Mesenchymal stem cell (in vitro differentiated cells and primary cell): ENCODE results near the gene AMZ1.
"Not testable (repeated sequence)": the region's sequence is repeated elsewhere in the genome, so short reads cannot be mapped to it uniquely, and the experiment has no call there.

Experiments used
- DNase-seq: peaks from one replicate; pipeline ENCODE4 v3.0.0-alpha.2; 2013
- H2AFZ ChIP-seq: one replicate; pipeline ENCODE4 v1.6.1; 2013; ENCODE audit warnings: low read depth, mild to moderate bottlenecking, control low read depth, inconsistent platforms, low read length, moderate library complexity
- H2AK5ac ChIP-seq: 2 replicates; pipeline ENCODE4 v1.6.1; 2013; ENCODE audit warnings: low read length, moderate library complexity, mild to moderate bottlenecking, inconsistent platforms; ENCODE audit not compliant: severe bottlenecking
- H2BK120ac ChIP-seq: one replicate; pipeline ENCODE4 v1.6.1; 2013; ENCODE audit warnings: low read depth, mild to moderate bottlenecking, inconsistent platforms, low read length, moderate library complexity
- H2BK12ac ChIP-seq, 2 experiments: one replicate each; pipeline ENCODE4 v1.6.1; 2013; ENCODE audit warnings: inconsistent platforms in 2 of 2, low read length in 2 of 2, mild to moderate bottlenecking in 2 of 2, moderate library complexity in 2 of 2, control low read depth in 1 of 2
- H2BK15ac ChIP-seq: one replicate; pipeline ENCODE4 v1.6.1; 2013; ENCODE audit warnings: mild to moderate bottlenecking, low read depth, inconsistent platforms; ENCODE audit not compliant: poor library complexity, severe bottlenecking
- H2BK5ac ChIP-seq: 2 replicates; pipeline ENCODE4 v1.6.1; 2013; ENCODE audit warnings: low read depth, mild to moderate bottlenecking, low read length, control low read depth, inconsistent platforms; ENCODE audit not compliant: poor library complexity, severe bottlenecking
- H3K14ac ChIP-seq, 2 experiments: one replicate each; pipeline ENCODE4 v1.6.1; 2013; ENCODE audit warnings: inconsistent platforms in 2 of 2, low read length in 2 of 2, control low read depth in 1 of 2, mild to moderate bottlenecking in 1 of 2, moderate library complexity in 1 of 2
- H3K18ac ChIP-seq, 2 experiments: one replicate each; pipeline ENCODE4 v1.6.1; 2013; ENCODE audit warnings: inconsistent platforms in 2 of 2, low read length in 2 of 2, control low read depth in 1 of 2, low read depth in 1 of 2, mild to moderate bottlenecking in 1 of 2
- H3K23ac ChIP-seq, 2 experiments: one replicate each; pipeline ENCODE4 v1.6.1; 2013; ENCODE audit warnings: inconsistent platforms in 2 of 2, low read length in 2 of 2, mild to moderate bottlenecking in 2 of 2, moderate library complexity in 2 of 2, control low read depth in 1 of 2
- H3K27ac ChIP-seq: 2 replicates; pipeline ENCODE4 v1.5.1; 2013; ENCODE audit warnings: mild to moderate bottlenecking, moderate library complexity, low read length, control low read depth, inconsistent platforms; ENCODE audit not compliant: poor library complexity, severe bottlenecking
- H3K27me3 ChIP-seq, 2 experiments: 2 replicates each; pipeline versions ENCODE4 v1.6.1 to v1.7.0; 2013; ENCODE audit warnings: low read length in 2 of 2, mild to moderate bottlenecking in 2 of 2, moderate library complexity in 2 of 2, control low read depth in 1 of 2, inconsistent platforms in 1 of 2; ENCODE audit not compliant: control insufficient read depth in 1 of 2, insufficient read depth in 1 of 2
- H3K36me3 ChIP-seq, 2 experiments: 2 replicates each; pipeline versions ENCODE4 v1.6.1 to v1.7.0; 2013; ENCODE audit warnings: low read length in 2 of 2, control low read depth in 1 of 2, inconsistent platforms in 1 of 2, low read depth in 1 of 2, mild to moderate bottlenecking in 1 of 2; ENCODE audit not compliant: insufficient read depth in 2 of 2, control insufficient read depth in 1 of 2
- H3K4ac ChIP-seq, 2 experiments: one replicate each; pipeline ENCODE4 v1.6.1; 2013; ENCODE audit warnings: inconsistent platforms in 2 of 2, low read length in 2 of 2, mild to moderate bottlenecking in 2 of 2, moderate library complexity in 2 of 2, control low read depth in 1 of 2, low read depth in 1 of 2
- H3K4me1 ChIP-seq: 2 replicates; pipeline ENCODE4 v1.6.1; 2013; ENCODE audit warnings: low read depth, low read length, control low read depth; ENCODE audit not compliant: control insufficient read depth, insufficient read depth
- H3K4me2 ChIP-seq: 2 replicates; pipeline ENCODE4 v1.6.1; 2013; ENCODE audit warnings: low read length, mild to moderate bottlenecking, inconsistent platforms; ENCODE audit not compliant: poor library complexity, severe bottlenecking
- H3K4me3 ChIP-seq, 2 experiments: 2 replicates each; pipeline versions ENCODE4 v1.5.1 to v1.7.0; 2013; ENCODE audit warnings: low read length in 2 of 2, mild to moderate bottlenecking in 2 of 2, control low read depth in 1 of 2, low read depth in 1 of 2; ENCODE audit not compliant: insufficient read depth in 1 of 2
- H3K79me1 ChIP-seq: replicated peaks from 2 replicates; pipeline ENCODE4 v1.6.1; 2013; ENCODE audit warnings: mild to moderate bottlenecking, control low read depth, low read length, inconsistent platforms; ENCODE audit not compliant: poor library complexity, severe bottlenecking
- H3K9ac ChIP-seq: 2 replicates; pipeline ENCODE4 v1.7.0; 2013; ENCODE audit warnings: mild to moderate bottlenecking, low read length, moderate library complexity
- H3K9me3 ChIP-seq: 2 replicates; pipeline ENCODE4 v1.7.0; 2013; ENCODE audit warnings: mild to moderate bottlenecking, low read length; ENCODE audit not compliant: control insufficient read depth
- H4K8ac ChIP-seq: one replicate; pipeline ENCODE4 v1.6.1; 2013; ENCODE audit warnings: inconsistent platforms, mild to moderate bottlenecking, low read length, moderate library complexity
- H4K91ac ChIP-seq: one replicate; pipeline ENCODE4 v1.6.1; 2013; ENCODE audit warnings: mild to moderate bottlenecking, low read length, inconsistent platforms
- WGBS: methylation state at CpG from one replicate; pipeline ENCODE4 v1.1.7; 2013; ENCODE audit warnings: mixed read lengths; 5-methylcytosine and 5-hydroxymethylcytosine counted together

AMZ1 gene

DNA sequence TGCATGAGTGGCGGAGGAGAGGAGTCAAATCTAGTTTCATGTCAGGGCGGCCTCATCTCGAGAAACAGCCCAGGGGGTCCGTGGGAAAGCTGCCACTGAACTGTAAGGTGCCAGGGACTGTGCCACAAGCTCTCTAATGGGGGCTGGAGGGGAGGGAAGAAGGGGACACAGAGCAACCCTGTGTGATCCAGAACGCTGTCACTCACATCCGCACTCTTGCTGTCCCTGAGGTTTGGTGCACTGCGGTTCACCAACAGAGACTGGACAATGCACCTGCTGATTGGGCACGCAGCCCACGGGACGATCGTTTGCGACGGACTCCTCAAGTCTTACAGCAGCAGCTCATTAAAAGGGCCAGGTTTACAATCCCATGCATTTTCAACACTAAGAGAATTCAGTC is 47.7 kb downstream of the AMZ1 start:
- peaks cover 21% of the 10 kb centered on the region for H3K4me1 ChIP-seq
- no peak overlapping the region for H3K4ac ChIP-seq
- DNase-seq = no peak
- WGBS = 91% methylated on average over 13 of the region's 13 CpGs
- H2BK15ac ChIP-seq = no peak overlapping the region
- no peak overlapping the region for H4K91ac ChIP-seq
- no peaks in the 10 kb centered on the region for H3K27me3 ChIP-seq
- H2AK5ac ChIP-seq = no peak overlapping the region
- H3K14ac ChIP-seq = no peak overlapping the region
- H3K23ac ChIP-seq = peak overlapping the region in 1 of 2 experiments; percentile 10
- no peak overlapping the region for H3K4me2 ChIP-seq
- no peak overlapping the region for H4K8ac ChIP-seq
- no peak overlapping the region for H2AFZ ChIP-seq
- peaks cover 21 to 28% of the 10 kb centered on the region in 2 experiments for H3K36me3 ChIP-seq
- peak overlapping the region in 1 of 2 experiments; percentile 38 for H2BK12ac ChIP-seq
- H3K18ac ChIP-seq = peak overlapping the region in 1 of 2 experiments; percentile 50
- H3K27ac ChIP-seq = no peak overlapping the region
- H3K79me1 ChIP-seq = peaks cover 37% of the 10 kb centered on the region
- H2BK5ac ChIP-seq = no peak overlapping the region
- H3K9ac ChIP-seq = no peak overlapping the region
- H3K4me3 ChIP-seq = no peak overlapping the region
- H2BK120ac ChIP-seq = no peak overlapping the region
- peaks cover 10% of the 10 kb centered on the region for H3K9me3 ChIP-seq

DNA sequence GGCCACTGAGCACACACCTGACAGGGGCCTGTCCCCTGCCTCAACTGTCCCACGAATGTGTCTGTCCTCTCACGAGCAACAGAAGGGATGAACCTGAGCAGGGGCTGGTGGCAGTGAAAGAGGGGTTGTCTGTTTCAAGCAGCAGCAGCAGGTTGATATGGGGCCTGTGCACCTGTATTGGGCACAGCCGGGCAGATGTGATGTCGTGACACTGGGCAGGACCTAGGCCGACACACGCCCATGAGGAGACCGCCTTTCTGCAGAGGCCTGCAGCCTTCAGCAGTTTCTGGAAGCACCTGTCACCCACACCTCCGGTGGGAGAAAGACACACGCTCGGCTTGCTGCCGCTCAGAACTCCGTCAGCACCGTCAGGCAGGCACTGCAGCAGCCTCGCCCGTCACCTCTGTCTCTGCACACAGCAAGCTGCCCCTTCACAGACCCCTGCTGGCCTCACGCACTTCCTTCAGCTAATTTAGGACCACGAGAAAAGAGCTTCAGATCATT is 48.5 kb downstream of the AMZ1 start:
- peaks cover 14 to 21% of the 10 kb centered on the region in 2 experiments for H3K36me3 ChIP-seq
- no peak overlapping the region for H3K27ac ChIP-seq
- H3K79me1 ChIP-seq = peaks cover 34% of the 10 kb centered on the region
- no peak overlapping the region for H2BK15ac ChIP-seq
- no peaks in the 10 kb centered on the region for H3K27me3 ChIP-seq
- H3K4me1 ChIP-seq = peaks cover 21% of the 10 kb centered on the region
- no peak overlapping the region for H3K4me3 ChIP-seq
- H3K4me2 ChIP-seq = no peak overlapping the region
- no peak overlapping the region for H3K14ac ChIP-seq
- no peak overlapping the region for H4K8ac ChIP-seq
- H2AFZ ChIP-seq = no peak overlapping the region
- H2BK120ac ChIP-seq = no peak overlapping the region
- H3K9ac ChIP-seq = no peak overlapping the region
- no peak overlapping the region for H3K23ac ChIP-seq
- H3K18ac ChIP-seq = no peak overlapping the region
- no peak overlapping the region for H2AK5ac ChIP-seq
- no peak overlapping the region for H4K91ac ChIP-seq
- peaks cover 10% of the 10 kb centered on the region for H3K9me3 ChIP-seq
- H2BK5ac ChIP-seq = no peak overlapping the region
- H3K4ac ChIP-seq = no peak overlapping the region
- no peak overlapping the region for H2BK12ac ChIP-seq
- no peak for DNase-seq
- WGBS = 91% methylated on average over 17 of the region's 17 CpGs

DNA sequence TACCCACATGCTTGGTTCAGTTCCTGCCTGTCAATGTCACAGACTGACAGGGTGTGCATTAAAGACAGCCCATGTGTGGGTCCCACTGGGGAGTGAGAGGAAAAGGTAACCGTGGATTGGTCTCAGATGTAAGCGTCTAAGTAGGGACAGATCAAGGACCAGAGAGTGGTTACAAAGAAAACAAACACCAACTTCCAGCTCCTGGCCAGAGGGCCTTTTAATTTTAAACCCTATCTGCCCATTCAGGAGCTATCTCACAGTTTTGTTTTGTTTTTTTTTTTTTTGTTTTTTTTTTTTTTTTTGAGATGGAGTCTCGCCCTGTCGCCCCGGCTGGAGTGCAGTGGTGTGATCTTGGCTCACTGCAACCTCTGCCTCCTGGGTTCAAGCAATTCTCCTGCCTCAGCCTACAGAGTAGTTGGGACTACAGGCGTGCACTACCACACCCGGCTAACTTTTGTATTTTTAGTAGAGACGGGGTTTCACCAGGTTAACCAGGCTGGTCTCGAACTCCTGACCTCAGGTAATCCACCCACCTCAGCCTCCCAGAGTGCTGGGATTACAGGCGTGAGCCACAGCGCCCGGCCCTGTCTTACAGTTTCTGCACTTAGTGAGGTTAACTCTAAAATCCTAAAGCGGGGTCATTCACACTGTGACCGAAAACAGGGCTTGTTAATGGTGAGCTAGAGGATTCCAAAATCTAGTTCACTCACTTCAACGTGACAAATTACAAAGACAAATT is 49.2 kb downstream of the AMZ1 start:
- not testable (repeated sequence) for H2BK15ac ChIP-seq, H4K91ac ChIP-seq, H2AFZ ChIP-seq, H2BK120ac ChIP-seq, H3K27me3 ChIP-seq, DNase-seq, H3K4ac ChIP-seq, H3K23ac ChIP-seq, H2BK5ac ChIP-seq, H2BK12ac ChIP-seq, H4K8ac ChIP-seq, H3K27ac ChIP-seq, H3K9me3 ChIP-seq, H2AK5ac ChIP-seq, H3K4me2 ChIP-seq, H3K14ac ChIP-seq, H3K9ac ChIP-seq, H3K4me3 ChIP-seq, H3K18ac ChIP-seq
- Histone ChIP-seq H3K4me1 (peaks cover 21% of the 10 kb centered on the region), H3K79me1 (peaks cover 35% of the 10 kb centered on the region), H3K36me3 (peaks cover 15 to 20% of the 10 kb centered on the region in 2 experiments)
- 97% methylated on average over 14 of the region's 15 CpGs for WGBS

DNA sequence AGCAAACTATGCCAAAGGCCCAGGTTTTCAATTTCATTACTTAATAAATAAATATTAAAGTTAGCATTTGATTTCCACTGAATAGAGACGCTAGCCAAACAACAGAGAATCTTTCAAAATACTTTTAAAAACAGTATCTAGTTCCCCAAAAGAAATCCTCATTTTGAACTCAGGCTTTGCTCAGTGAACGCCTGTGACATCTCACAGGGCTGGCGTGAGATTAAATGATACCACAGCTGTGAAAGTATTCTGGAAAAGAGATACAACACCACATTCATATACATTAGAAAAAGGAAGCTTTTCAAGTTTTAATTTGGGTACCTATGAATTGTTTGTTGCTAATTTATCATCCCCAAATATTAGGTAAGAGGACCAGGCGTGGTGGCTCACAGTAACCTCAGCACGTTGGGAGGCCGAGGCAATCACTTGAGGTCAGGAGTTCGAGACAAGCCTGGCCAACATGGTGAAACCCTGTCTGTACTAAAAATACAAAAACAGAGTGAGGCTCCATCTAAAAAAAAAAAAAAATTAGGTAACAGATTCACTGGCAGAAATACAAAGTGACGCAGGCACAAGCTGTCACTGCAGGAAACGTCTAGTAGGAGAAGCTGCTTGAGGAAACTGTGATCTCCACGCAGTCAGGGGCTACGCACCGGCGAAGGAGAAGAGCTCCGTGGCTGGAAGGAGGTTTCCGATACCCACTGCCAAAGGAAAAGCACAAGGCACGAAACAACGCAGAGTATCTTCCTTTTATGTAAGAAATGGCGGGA is 50.0 kb downstream of the AMZ1 start:
- Histone ChIP-seq H2BK5ac (no peak overlapping the region), H2AK5ac (no peak overlapping the region), H4K91ac (no peak overlapping the region), H3K79me1 (peaks cover 37% of the 10 kb centered on the region), H2AFZ (no peak overlapping the region), H2BK15ac (no peak overlapping the region), H4K8ac (no peak overlapping the region), H3K27ac (no peak overlapping the region), H3K4me3 (no peak overlapping the region), H3K14ac (no peak overlapping the region), H3K18ac (no peak overlapping the region), H3K23ac (no peak overlapping the region), H3K9ac (peak overlapping the region; percentile 24), H3K4me1 (peaks cover 21% of the 10 kb centered on the region), H3K4me2 (no peak overlapping the region), H3K9me3 (peaks cover 10% of the 10 kb centered on the region), H2BK120ac (no peak overlapping the region), H3K4ac (no peak overlapping the region), H3K36me3 (peaks cover 15 to 20% of the 10 kb centered on the region in 2 experiments), H2BK12ac (no peak overlapping the region), H3K27me3 (no peaks in the 10 kb centered on the region)
- WGBS = 94% methylated on average over 16 of the region's 18 CpGs
- no peak for DNase-seq
